ENCODE data around the gene TYW1B. TPM values are rescaled to one million over a fixed set of nuclear protein-coding genes. Genes with fewer than 3 reads are reported as not detected.
"Not testable (repeated sequence)": the region's sequence is repeated elsewhere in the genome, so short reads cannot be mapped to it uniquely, and the experiment has no call there.

The TYW1B gene
- total RNA-seq, 1 experiment from 2014 or later = 5.5 TPM

GRCh38 chr7:72739716-72740115 is 88.3 kb downstream of the TYW1B start:
- H3K27me3 ChIP-seq (ENCODE audit: insufficient read depth, low read length); H3K23me2 ChIP-seq (ENCODE audit: insufficient read length, low read depth, low read length, poor library complexity, severe bottlenecking); H3K9ac ChIP-seq (ENCODE audit: extremely low read depth, insufficient read length, low read length); H3K27ac ChIP-seq (ENCODE audit: insufficient read length, low read depth, low read length); H4K20me1 ChIP-seq (ENCODE audit: control insufficient read depth, insufficient read depth, insufficient read length); H3K4me1 Mint-ChIP-seq; H3K27me3 Mint-ChIP-seq (ENCODE audit: low read depth); H2BK20ac ChIP-seq (ENCODE audit: low read depth, low read length, poor library complexity, severe bottlenecking); H4K5ac ChIP-seq (ENCODE audit: insufficient read length, low read depth, low read length); H3K23ac ChIP-seq (ENCODE audit: insufficient read length, low read depth, low read length); H2BK5ac ChIP-seq (ENCODE audit: insufficient read length, low read length); H3K9me3 ChIP-seq (ENCODE audit: control insufficient read depth, low read depth, low read length); DNase-seq; H3K14ac ChIP-seq (ENCODE audit: insufficient read depth, low read length); H3K18ac ChIP-seq (ENCODE audit: insufficient read length, low read depth, low read length); H3K4ac ChIP-seq (ENCODE audit: low read depth, low read length); H2BK12ac ChIP-seq (ENCODE audit: insufficient read length, low read depth, low read length); H3K4me1 ChIP-seq (ENCODE audit: insufficient read depth, low read length); H3K56ac ChIP-seq (ENCODE audit: insufficient read length, low read depth, low read length); H3K4me2 ChIP-seq (ENCODE audit: insufficient read depth, insufficient read length, low read length); H4K91ac ChIP-seq (ENCODE audit: insufficient read length, low read depth, low read length); H3T11ph ChIP-seq (ENCODE audit: low read length); H3K79me2 ChIP-seq (ENCODE audit: insufficient read depth, low read length); H3K4me3 Mint-ChIP-seq; H2AK5ac ChIP-seq (ENCODE audit: insufficient read length, low read length); H3K79me1 ChIP-seq (ENCODE audit: insufficient read depth, low read depth, low read length, poor library complexity, severe bottlenecking); H3K27ac Mint-ChIP-seq; H4K8ac ChIP-seq (replicated peaks; ENCODE audit: insufficient read length, low read depth, low read length); H2AFZ ChIP-seq (ENCODE audit: low read length); H2BK120ac ChIP-seq (ENCODE audit: low read depth, low read length, poor library complexity, severe bottlenecking); H2BK15ac ChIP-seq (ENCODE audit: low read depth, low read length): not testable (repeated sequence)
- no CpG with 5 or more reads among the region's 11 CpGs for WGBS (ENCODE audit: extremely low coverage, insufficient read length, low lambda C conversion rate)
- peaks cover 39 to 45% (median 41%) of the 10 kb centered on the region in 3 experiments for H3K36me3 Mint-ChIP-seq (ENCODE audit: insufficient read depth in 1 of 3, low read depth in 3 of 3)
- H3K9me3 Mint-ChIP-seq = peaks cover 16 to 28% of the 10 kb centered on the region in 2 experiments

- H3K36me3 Mint-ChIP-seq (ENCODE audit: insufficient read depth in 1 of 3, low read depth in 3 of 3) = peaks cover 42 to 54% (median 45%) of the 10 kb centered on the region in 3 experiments
- not testable (repeated sequence) for H3K56ac ChIP-seq (ENCODE audit: insufficient read length, low read depth, low read length); H3K4me1 Mint-ChIP-seq; H3K23ac ChIP-seq (ENCODE audit: insufficient read length, low read depth, low read length); H2BK20ac ChIP-seq (ENCODE audit: low read depth, low read length, poor library complexity, severe bottlenecking); H3K9ac ChIP-seq (ENCODE audit: extremely low read depth, insufficient read length, low read length); H3K27me3 Mint-ChIP-seq (ENCODE audit: low read depth); H3K27ac ChIP-seq (ENCODE audit: insufficient read length, low read depth, low read length); H3K9me3 ChIP-seq (ENCODE audit: control insufficient read depth, low read depth, low read length); H4K8ac ChIP-seq (replicated peaks; ENCODE audit: insufficient read length, low read depth, low read length); H3K4me3 Mint-ChIP-seq; H2BK15ac ChIP-seq (ENCODE audit: low read depth, low read length); H2BK120ac ChIP-seq (ENCODE audit: low read depth, low read length, poor library complexity, severe bottlenecking); H2BK5ac ChIP-seq (ENCODE audit: insufficient read length, low read length); H4K91ac ChIP-seq (ENCODE audit: insufficient read length, low read depth, low read length); H3K23me2 ChIP-seq (ENCODE audit: insufficient read length, low read depth, low read length, poor library complexity, severe bottlenecking); H3K4ac ChIP-seq (ENCODE audit: low read depth, low read length); H4K20me1 ChIP-seq (ENCODE audit: control insufficient read depth, insufficient read depth, insufficient read length); H2AFZ ChIP-seq (ENCODE audit: low read length); H3K4me1 ChIP-seq (ENCODE audit: insufficient read depth, low read length); DNase-seq; H3K79me2 ChIP-seq (ENCODE audit: insufficient read depth, low read length); H2AK5ac ChIP-seq (ENCODE audit: insufficient read length, low read length); H3K4me2 ChIP-seq (ENCODE audit: insufficient read depth, insufficient read length, low read length); H3T11ph ChIP-seq (ENCODE audit: low read length); H3K14ac ChIP-seq (ENCODE audit: insufficient read depth, low read length); H2BK12ac ChIP-seq (ENCODE audit: insufficient read length, low read depth, low read length); H3K79me1 ChIP-seq (ENCODE audit: insufficient read depth, low read depth, low read length, poor library complexity, severe bottlenecking); H3K18ac ChIP-seq (ENCODE audit: insufficient read length, low read depth, low read length); H3K27me3 ChIP-seq (ENCODE audit: insufficient read depth, low read length); H4K5ac ChIP-seq (ENCODE audit: insufficient read length, low read depth, low read length)
- no CpG with 5 or more reads among the region's 4 CpGs for WGBS (ENCODE audit: extremely low coverage, insufficient read length, low lambda C conversion rate)
- H3K27ac Mint-ChIP-seq = peak overlapping the region in 1 of 3 experiments; percentile 69; a peak in 1 of 7 replicates
- H3K9me3 Mint-ChIP-seq = peaks cover 31 to 52% of the 10 kb centered on the region in 2 experiments
Observed at GRCh38 chr7:72735855-72736254, 92.1 kb downstream of the TYW1B start.

Measured in H9 (cell line).